ENCODE data around the gene MAP3K9. TPM values are rescaled to one million over a fixed set of nuclear protein-coding genes. Genes with fewer than 3 reads are reported as not detected.

Gene MAP3K9
- total and polyA plus RNA-seq, 2 of the 8 experiments (the other 6 are each of a cell fraction or from before 2014, with no cell fraction given), result 9.8 to 24.7 TPM

- Histone ChIP-seq H3K4ac (replicated peaks; ENCODE audit: insufficient read length, low read depth, low read length) (no peak overlapping the region), H3K36me3 (ENCODE audit: control insufficient read depth in 2 of 4, insufficient read depth in 4 of 4, low read length in 3 of 4) (peaks cover 0 to 3% (median 0%) of the 10 kb centered on the region in 4 experiments; a peak in 2 of 8 replicates), H2AK5ac (ENCODE audit: low read depth, low read length) (no peak overlapping the region; the same call in 1 of the 2 replicates), H2AFZ (ENCODE audit: low read length) (no peak overlapping the region), H3K23me2 (ENCODE audit: low read depth, low read length) (no peaks in the 10 kb centered on the region), H3K23ac (ENCODE audit: insufficient read length) (no peak overlapping the region), H3K9ac (replicated peaks in 1 of 4; ENCODE audit: extremely low read depth in 1 of 4, low read depth in 3 of 4, low read length in 3 of 4) (no peak overlapping the region; a peak in 1 of 7 replicates), H3K14ac (ENCODE audit: insufficient read length) (no peak overlapping the region), H4K20me1 (replicated peaks in 1 of 2; ENCODE audit: control insufficient read depth in 1 of 2, insufficient read depth in 2 of 2, low read length in 2 of 2) (peaks cover 4 to 9% of the 10 kb centered on the region in 2 experiments), H3K4me3 (ENCODE audit: extremely low read depth in 1 of 4, insufficient read depth in 2 of 4, low read depth in 3 of 4, low read length in 4 of 4) (no peak overlapping the region), H3K27ac (ENCODE audit: low read depth, low read length) (no peak overlapping the region), H3K27me3 (replicated peaks in 1 of 4; ENCODE audit: control insufficient read depth in 3 of 4, extremely low read depth in 1 of 4, insufficient read depth in 3 of 4, low read length in 3 of 4) (no peaks in the 10 kb centered on the region), H2BK12ac (ENCODE audit: low read depth, low read length) (no peak overlapping the region), H3K18ac (ENCODE audit: extremely low read depth, low read length) (no peak overlapping the region), H3K4me2 (ENCODE audit: insufficient read depth in 1 of 2, low read depth in 2 of 2, low read length in 2 of 2) (no peak overlapping the region), H3K79me2 (ENCODE audit: control insufficient read depth in 1 of 2, insufficient read depth in 2 of 2, low read length in 2 of 2) (peaks cover 8 to 37% of the 10 kb centered on the region in 2 experiments; a peak in 3 of 4 replicates), H3K9me3 (ENCODE audit: insufficient read depth in 2 of 2, low read depth in 1 of 2, low read length in 1 of 2) (no peaks in the 10 kb centered on the region), H4K8ac (ENCODE audit: extremely low read depth, insufficient read depth, low read length) (no peak overlapping the region), H3K56ac (replicated peaks; ENCODE audit: insufficient read length, low read depth, low read length) (no peak overlapping the region), H2BK20ac (ENCODE audit: low read length) (no peak overlapping the region), H4K91ac (replicated peaks; ENCODE audit: insufficient read length, low read length) (no peak overlapping the region), H2BK120ac (replicated peaks; ENCODE audit: low read depth, low read length) (no peak overlapping the region), H2BK5ac (ENCODE audit: low read depth, low read length) (no peak overlapping the region), H4K5ac (ENCODE audit: insufficient read length, low read depth, low read length) (no peak overlapping the region), H3K4me1 (replicated peaks in 1 of 4; ENCODE audit: control insufficient read depth in 3 of 4, insufficient read depth in 4 of 4, low read length in 3 of 4) (no peaks in the 10 kb centered on the region), H3K79me1 (ENCODE audit: low read depth, low read length) (peaks cover 16% of the 10 kb centered on the region), H2BK15ac (ENCODE audit: low read length) (no peak overlapping the region)
- FAIRE-seq (no peak), DNase-seq (ENCODE audit: low read depth in 1 of 2, low spot score in 2 of 2) (no peak)
- TF ChIP-seq NRF1 (IDR thresholded peaks at IDR 0.05; ENCODE audit: low read depth, low read length) (no peak), EZH2 (IDR thresholded peaks at IDR 0.05; ENCODE audit: low read depth, low read length, severe bottlenecking) (no peak), TBP (IDR thresholded peaks at IDR 0.05; ENCODE audit: low read depth, low read length) (no peak), USF2 (IDR thresholded peaks at IDR 0.05; ENCODE audit: low read length) (no peak), KDM1A (IDR thresholded peaks at IDR 0.05; ENCODE audit: borderline replicate concordance, low read length) (no peak), TEAD4 (IDR thresholded peaks at IDR 0.05; ENCODE audit: low read depth, low read length) (no peak), ATF3 (IDR thresholded peaks at IDR 0.05; ENCODE audit: insufficient read depth, low read depth, low read length) (no peak), TAF1 (IDR thresholded peaks at IDR 0.05; ENCODE audit: low read depth, low read length) (no peak), SIX5 (IDR thresholded peaks at IDR 0.05; ENCODE audit: low read depth, low read length) (no peak), BCL11A (IDR thresholded peaks at IDR 0.05; ENCODE audit: low read depth in 2 of 2, low read length in 2 of 2) (no peak), BRCA1 (IDR thresholded peaks at IDR 0.05; ENCODE audit: low read depth, low read length) (no peak), RNF2 (IDR thresholded peaks at IDR 0.05; ENCODE audit: borderline replicate concordance, low read depth, low read length, missing control alignments, poor library complexity, severe bottlenecking) (no peak), JUN (IDR thresholded peaks at IDR 0.05; ENCODE audit: low read depth, low read length) (no peak)
- 92% methylated on average over 9 of the region's 9 CpGs; no CpG with 5 or more reads in 1 of the 2 experiments for WGBS, 2 experiments (ENCODE audit: extremely low coverage in 1 of 2, insufficient coverage in 1 of 2, insufficient read length in 1 of 2, insufficient replicate concordance in 2 of 2, low coverage in 1 of 2, low lambda C conversion rate in 2 of 2, missing lambda C conversion rate in 1 of 2)
- ChIA-PET POLR2A (ENCODE audit: partially characterized antibody) (no interaction called here), CTCF (ENCODE audit: partially characterized antibody) (interaction anchor here (1.0 kb wide), 1 partner anchor 10 kb away, joined by 3 read pairs; no protein-coding TSS in a partner anchor)
These were observed 23.8 kb downstream of the MAP3K9 start for GRCh38 chr14:70785556-70785955.

Data from H1 (cell line).